Stimulated activated CD8-positive, alpha-beta memory T cell treated with anti-CD3 and anti-CD28 coated beads, Interleukin-15, amount 100 ng/mL, for 48 hours (primary cell): ENCODE measurements around the gene NFKBIE.

Experiments
- DNase-seq, 2 donors: peaks; one replicate each; pipeline ENCODE4 v3.0.0-alpha.2; 2020; ENCODE audit warnings: low read depth in 2 of 2

Gene NFKBIE

DNA sequence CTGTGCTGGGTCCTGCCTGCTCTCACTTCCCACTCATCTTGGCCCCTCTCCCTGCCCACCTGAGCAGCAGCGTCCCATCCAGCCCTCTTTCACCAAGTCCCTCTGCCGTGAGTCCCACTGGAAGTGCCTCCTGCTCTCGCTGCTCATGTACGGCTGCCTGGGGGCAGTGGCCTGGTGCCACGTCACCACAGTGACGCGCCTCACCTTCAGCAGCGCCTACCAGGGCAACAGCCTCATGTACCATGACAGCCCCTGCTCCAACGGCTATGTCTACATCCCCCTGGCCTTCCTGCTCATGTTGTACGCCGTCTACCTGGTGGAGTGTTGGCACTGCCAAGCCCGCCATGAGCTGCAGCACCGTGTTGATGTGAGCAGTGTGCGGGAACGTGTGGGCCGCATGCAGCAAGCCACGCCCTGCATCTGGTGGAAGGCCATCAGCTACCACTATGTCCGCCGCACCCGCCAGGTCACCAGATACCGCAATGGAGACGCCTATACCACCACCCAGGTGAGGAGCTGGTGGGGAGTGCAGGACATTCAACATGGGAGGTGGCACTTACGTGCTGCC lies 7.7 kb upstream of the NFKBIE start:
- DNase-seq = no peak

DNA sequence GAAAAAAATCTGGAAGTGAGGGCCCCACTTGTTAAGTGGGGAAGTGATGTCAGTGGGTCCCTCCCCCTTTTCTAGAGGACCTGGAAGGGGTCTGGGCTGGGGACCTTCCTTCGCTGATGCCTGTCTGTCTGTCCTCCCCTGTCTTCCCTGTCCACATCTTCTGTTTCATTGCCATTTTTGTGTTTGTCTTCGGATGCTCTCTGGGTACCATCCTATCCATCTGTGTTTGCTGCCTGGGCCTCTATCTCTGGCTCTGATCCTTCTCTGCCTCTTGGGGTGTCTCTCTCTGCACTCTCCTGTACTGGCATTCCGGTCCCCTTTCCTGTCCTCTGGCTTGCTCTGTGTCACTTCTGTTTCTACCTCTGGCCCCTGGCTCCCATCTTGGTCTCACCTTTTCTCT lies 7.2 kb upstream of the NFKBIE start:
- no peak for DNase-seq

DNA sequence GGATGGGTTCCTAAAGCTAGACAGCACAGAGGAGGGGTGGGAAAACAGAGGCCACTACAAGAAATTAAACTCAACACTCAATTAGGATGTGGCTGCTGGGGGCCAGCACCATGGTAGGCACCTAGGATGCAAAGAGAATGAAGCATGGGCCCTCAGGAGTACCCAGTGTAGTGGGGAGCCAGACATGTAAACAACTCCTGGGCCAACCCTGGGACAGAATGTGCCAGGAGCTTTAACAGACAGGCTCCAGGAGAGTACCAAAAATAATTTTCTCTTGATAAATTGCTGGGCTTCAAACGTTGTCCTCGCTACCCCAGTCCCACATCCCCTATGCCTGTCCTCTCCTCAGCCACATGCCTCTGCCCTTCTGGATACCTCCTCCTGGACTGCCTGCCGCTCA lies 6.6 kb upstream of the NFKBIE start:
- no peak for DNase-seq

DNA sequence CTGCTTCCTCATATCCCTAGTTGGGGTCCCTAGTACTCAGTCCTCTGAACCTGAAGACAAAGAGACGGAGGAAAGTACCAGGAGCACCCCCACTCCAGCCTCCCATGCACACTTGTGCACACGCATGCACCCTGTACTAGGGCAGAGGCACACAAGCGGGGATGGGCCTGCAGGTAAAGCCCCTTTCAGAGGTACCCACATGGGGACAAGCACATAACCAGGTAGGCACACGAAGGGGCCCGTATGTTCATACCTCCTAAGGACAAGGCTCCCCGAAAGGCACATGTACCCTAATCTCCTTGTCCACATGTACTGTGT lies 6.0 kb upstream of the NFKBIE start:
- no peak for DNase-seq

DNA sequence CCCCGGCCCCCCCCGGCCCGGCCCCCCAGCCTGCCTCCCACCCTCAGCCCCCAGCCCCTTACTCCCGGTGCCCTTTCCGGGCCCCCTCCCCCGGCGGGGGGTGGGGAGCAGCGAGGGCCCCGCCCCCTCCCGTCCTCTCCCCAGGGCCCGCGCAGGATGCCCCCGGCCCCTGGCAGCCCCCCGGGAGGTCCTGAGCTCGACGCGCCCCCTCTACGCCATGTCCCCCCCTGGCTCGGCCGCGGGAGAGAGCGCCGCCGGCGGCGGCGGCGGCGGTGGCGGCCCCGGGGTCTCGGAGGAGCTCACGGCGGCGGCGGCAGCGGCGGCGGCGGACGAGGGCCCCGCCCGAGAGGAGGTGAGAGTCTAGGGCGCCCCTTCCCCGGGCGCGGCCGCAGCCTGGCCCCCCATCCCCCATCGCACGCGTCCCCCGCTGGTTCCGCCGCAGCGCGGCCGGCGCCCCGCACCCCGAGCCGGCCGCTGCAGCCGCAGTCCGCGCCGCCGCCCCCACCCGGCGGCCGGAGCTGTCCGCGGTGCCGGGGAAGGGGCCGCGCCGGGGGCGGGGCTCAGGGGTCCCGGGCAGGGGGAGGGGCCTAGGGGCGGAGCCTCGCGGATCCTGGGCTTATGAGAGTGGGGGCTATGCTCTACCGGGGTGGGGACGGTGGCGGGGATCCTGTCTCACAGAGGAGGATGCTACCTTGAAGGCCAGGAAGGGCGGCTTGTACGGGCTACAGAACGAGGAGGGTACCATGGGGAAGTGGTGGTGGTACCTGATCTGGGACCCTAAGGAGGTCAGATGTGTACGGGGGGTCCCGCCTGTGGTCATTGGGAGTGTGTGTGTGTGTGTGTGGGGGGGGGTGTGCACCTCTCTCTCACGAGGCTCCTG lies 5.4 kb upstream of the NFKBIE start:
- DNase-seq = no peak

DNA sequence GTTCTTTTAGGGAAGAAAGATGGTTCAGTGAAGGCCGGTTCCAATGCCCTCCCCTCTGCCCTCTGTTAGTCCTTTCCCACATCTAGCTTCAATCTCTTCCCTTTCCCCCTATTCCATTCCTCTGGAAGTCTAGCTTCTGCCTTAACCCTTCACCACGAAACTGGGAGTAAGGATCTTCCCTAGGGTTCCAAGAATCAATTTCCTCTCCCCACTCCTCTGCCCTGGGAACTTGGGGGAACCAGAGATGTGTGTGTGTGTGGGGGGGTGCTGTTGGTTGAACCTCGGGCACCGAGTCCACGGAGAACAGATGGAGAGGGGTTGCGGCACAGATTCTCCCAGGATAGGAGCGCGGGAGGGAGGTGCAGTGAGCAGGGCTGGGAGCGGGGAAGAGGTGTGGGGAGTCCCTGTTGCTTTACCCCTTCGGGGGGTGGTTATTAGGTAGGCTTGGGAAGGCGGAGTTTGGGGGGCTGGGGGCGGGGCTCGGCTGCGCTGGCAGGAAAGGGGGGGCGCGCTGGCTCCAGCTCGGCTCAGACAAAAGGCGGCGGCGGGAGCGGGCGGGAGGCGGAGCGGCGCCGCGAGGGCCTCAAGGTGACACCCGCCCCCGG lies 4.7 kb upstream of the NFKBIE start, which contains the start of gene TMEM151B:
TSS of gene TMEM151B (plus strand) at position 530 of the 605 bp plus-strand sequence. CDS start 293 bp downstream, outside the sequence.
- no peak for DNase-seq

DNA sequence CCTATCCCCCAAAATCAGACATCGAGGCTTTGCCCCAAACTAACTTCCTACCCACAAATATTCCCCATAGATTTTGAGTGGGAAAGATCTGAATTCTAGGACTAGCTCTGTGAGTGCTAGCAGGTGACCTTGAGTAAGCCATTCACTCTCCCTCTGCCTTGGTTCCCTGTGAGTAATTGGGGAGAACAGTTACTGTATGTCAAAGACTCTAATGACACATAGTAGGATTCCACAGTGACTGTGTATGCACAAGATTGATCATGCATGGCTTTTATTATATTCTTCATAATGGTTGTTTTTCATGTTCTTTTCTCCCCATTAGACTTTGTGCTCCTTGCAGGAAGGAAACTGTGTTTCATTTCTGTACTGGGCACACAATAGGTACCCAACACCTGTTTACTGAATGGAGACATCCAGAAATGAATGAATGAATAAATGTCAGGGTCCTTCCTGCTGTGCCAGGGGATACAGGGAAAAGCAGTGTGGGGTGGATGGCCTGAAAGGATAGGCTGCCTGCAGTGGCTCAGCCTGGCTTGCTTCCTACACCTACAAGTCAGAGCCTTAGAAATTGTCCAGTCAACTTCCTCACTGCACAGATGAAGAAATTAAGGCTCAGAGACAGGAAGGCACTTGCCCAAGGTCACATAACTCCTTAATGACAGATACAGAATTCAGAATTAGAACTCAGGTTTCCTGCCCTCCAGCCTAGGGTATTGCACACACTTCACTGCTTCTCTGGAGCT lies 4.0 kb upstream of the NFKBIE start:
- DNase-seq = no peak

DNA sequence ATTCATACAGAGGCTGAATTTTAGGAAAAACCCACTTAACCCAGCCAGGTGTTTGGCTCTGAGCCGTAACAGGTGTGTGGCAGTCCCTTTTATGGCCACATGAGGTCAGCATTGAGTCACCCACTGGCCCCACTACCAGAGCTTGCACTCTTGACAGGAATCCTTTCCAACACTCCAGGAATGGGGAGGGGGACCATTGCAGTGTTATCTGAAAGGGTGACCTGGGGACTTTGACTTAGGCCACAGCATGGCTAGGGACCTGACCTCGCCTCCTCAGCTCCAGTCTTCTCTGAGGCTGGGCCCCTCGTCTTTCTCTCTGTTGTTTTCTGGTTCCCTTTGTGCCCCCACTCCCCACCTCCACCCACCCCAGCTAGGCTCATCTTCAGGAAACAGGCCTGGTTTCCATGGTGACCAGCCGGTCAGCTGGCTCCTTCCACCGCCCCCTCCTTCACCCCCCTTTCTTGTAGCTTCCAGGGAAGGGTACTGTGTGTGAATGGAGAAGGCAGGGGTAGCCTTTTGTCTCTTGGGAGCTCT lies 2.8 kb upstream of the NFKBIE start:
- no peak for DNase-seq

DNA sequence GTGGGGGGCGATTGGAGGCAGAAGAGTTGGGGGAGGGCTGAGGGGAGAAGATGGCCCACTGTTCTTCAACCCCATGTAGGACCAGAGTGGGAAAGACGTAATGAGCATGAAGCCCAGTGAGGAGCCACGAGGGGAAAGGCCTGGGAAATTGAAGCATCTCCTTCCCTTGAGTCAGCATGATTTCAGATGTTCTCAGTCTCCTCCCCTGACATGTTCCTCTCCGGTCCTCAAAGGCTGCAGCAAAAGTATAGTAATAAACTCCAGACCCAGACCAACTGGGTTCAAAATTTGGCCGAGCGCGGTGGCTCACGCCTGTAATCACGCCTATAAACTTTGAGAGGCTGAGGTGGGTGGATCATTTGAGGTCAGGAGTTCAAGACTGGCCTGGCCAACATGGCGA lies 1.9 kb upstream of the NFKBIE start:
- no peak for DNase-seq

DNA sequence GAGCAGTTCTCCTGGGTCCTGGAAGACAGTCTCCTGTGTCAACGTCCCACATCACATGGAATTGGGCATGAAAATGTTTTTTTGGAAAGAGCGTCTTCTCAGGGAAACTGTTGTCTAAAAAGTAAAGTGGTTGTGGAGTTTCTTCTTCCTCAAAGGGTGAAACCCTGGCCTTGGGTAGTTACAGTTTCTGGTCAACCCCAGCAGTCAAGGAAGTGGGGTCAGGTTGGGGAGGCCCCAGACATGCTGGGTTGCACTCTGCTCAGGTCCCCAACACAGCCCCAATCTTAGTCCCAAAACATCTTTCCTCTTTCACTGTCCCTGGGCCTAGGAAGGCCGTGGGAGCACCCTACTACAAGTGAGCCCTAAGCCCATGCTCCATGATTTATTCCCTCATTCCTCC lies 996 bp upstream of the NFKBIE start:
- DNase-seq = no peak

DNA sequence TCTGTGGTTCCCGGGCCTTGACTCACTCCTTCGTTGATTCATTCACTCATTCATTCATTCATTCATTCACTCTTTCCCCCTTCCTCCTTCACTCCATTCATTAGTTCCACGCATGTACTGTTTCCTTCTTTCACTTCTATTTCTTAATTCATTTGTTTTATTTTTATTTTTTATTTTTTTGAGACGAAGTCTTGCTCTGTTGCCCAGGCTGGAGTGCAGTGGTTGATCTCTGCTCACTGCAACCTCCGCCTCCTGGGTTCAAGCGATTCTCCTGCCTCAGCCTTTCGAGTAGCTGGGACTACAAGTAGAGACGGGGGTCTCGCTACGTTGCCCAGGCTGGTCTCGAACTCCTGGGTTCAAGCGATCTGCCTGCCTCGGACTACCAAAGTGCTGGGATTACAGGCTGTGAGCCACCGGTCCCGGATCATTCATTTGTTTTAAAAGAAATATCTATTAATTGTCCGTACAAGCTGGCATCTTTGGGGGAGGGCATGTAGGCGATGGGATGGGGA lies 427 bp upstream of the NFKBIE start:
- no peak for DNase-seq

DNA sequence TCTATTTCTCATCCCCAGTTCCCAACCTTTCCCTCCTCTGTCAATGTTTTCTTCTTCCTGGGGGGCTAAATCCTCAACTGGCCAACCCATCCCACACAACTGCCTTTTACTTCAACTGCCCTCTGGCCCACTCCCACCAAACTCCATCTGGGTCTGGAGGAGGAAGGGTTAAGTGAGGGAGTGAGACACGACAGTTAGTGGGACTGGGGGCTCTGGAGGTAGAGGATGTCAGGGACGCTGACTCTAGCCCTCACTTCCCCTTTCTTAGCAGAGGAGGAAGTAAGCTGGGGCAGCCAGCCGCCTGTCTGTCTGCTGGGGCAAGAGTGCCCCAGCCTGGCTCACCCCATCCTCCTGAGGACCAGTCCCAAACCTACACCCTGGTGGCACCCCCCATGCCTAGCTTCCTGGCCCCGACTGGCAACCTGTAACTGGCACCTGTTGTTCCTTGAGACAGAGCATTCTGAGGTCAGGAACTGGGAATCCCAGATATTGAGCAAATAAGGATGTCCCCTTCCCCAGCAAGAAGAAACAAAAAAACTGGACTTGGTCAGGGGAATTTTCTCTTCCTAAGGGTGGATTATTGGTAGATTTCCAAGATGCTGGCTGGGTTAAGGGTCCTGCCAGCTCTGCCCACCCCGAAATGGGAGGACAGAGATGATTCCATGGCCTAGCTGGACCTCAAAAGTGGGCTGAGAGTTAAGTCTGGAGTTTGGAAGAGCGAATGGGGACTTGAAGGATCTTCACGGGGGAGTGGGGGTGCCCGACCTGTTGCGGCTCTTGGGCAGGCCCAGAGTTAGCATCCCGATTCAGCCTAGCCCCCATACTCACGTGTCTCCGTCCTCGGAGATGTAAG lies 971 bp downstream of the NFKBIE start:
- DNase-seq = no peak

DNA sequence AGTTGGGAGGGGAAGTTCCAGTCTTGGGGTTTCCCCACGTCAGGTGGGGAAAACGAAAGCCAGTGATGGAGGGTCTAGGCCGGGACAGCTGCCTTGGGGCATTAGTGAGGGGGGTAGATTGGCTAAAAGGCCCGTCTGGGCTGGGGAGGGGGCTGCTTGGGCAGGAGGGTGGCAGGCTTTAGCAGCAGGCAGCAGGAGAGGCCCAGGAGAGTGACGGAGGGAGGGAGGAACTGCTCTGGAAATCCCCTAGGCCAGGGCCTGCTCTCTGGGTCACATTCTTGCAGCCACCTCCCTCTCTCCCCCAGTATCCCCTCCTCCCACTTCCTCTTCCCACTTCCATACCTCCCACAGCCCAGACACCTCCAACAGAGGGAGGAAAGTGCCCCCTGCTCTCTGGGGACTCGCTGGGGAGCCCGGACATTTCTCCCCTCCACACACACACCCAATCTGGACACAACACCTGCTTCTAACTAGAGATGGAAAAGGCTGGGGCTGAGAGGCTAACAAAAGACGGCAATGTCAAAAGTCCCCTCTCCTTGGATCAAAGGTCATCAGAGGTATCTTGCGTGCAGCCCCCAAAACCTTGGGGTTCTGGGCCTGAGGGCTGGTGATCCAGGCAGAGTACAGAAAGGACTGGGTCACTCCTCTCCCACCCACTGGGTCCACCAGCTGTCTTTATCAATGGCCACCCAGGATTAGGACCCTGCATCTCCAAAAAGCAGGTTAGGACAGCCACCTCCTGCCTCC lies 1.8 kb downstream of the NFKBIE start:
- no peak for DNase-seq

DNA sequence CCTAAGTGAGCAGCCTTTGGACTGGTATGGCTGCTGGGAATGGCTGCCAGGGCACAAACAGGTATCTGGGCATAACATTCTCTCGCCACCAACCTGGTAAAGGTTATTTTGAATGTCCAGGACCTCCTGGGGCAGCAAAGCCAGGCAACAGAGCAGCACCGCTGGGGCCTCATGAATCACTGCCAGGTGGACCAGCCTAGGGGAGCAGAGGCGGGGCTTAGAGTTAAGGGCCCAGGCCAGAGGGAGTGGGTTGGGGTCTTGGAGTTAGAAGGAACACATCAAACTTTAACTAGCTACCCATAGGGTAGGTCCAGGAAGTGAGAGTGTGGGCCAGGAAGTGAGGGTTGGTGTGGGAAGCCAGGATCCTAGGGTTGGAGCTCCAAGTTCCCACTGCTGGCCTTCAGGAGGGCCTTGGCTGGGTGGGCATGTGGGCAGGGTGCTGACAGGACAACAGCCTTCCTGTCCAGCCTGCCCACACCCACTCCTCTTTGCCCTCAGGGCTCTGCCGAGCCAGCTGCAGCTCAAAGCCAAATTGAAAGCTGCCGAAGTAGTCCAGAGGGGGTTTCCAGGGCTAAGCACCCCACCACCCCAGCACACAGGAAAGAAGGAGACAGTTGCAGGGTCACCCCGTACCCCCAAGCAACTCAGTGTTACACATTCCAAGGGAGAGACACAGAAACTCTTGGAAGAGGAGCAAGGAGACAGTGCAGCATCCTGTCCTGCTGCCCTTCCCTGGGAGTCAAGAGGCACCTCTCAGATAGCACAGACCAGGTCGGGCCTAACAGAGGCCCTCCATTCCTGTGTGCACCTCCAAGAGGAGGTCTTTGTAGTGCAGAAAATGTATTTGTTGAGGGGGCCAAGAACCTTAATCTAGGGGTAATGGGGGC lies 2.6 kb downstream of the NFKBIE start:
- no peak for DNase-seq

DNA sequence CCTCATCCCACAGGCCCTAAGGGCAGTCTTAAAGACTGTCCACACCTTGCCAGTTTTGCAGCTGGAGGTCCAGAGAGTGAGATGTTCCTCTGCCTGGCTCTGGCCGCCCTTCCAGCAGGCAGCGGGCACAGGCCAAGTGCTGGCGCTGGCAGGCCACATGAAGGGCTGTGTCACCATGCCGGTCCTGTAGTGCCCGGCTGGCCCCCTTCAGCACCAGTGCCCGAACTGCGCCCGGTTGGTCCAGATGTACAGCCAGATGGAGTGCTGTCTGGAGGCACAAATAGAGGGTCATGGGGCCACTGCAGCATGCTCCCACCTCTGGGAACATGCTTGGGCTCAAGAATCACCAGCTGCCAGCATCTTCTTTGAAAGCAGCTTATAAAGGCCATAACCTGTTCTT lies 3.8 kb downstream of the NFKBIE start:
- no peak for DNase-seq

DNA sequence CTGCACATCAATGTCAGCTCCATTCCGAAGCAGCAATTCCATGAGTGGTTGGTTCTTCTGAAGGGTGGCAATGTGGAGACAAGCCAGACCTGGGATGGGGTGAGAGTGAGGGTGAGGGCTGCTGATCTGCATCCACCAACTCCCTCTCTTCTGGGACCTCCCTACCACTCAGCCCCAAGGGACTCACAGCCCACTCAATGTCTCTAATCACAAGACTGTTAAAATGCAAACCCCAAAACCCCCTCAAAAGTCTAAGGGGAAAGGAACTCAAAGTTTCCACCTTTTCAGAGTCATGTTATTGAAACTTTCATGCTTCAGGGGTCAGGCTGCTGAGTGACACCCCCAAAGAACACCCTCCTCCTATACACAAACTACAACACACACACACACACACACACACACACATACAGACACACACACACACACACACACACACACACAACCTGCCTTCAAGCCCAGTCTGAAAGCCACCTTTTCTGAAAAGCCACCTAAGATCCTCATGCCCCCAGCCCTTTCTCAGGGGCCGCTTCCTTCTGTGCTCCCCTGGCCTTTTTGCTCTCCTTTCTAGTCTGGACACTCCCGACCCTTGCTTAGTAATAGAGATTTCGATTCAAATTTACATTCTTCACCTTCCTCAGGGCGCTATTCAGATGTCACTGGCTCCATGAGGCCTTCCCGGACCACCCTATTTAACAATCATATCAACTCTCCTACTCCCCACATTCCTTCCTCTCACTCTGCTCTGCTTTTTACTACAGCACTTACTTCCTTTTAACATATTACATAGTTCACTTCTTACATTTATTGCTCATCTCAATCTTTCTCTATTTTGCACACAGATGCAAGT lies 4.7 kb downstream of the NFKBIE start:
- no peak for DNase-seq

DNA sequence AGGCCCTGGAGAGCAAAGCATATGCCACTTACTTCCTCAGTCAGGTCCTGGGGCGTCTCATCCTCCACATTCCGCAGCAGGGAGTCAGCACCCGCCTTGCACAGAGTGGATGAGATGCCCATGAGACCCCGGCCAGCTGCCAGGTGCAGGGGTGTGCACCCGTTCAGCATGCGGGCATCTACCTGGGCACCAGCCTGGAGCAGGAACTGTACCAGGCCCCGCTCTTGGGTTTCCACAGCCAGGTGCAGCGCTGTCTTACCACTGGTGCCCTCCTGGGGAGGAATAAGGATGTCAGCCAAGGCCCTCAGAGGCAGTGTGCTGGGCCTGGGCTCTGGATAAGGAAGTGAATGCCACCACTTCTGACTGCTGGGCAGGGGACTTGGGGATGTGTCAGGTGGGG lies 5.3 kb downstream of the NFKBIE start:
- DNase-seq = no peak

DNA sequence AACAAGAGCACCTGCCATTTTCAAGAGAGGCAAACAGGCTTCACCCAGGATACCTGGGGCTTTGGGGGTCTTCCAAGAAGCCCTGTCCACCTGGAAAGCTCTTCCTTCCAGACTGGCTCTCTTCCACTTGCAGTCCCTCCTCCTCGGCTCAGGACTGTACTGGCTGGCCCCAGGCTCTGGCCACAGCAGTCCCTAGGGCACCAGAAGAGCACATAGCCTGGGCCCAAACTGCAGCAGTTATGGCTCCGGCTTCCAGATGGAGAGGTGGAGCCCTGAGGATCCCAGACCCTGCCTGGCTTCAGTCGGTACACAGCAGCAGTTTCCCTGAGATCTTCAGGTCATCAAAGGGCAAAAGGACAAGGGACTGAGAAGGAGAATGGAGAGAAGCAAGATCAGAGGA lies 6.4 kb downstream of the NFKBIE start:
- no peak for DNase-seq
